ENCODE data around the gene HIBADH.
"Not testable (repeated sequence)": the region's sequence is repeated elsewhere in the genome, so short reads cannot be mapped to it uniquely, and the experiment has no call there.

HIBADH gene

GRCh38 chr7:27533652-27534081, 129.0 kb downstream of the HIBADH start:
- no peak for DNase-seq

GRCh38 chr7:27532314-27532713, 130.4 kb downstream of the HIBADH start:
- no peak for DNase-seq

GRCh38 chr7:27527348-27527714, 135.4 kb downstream of the HIBADH start:
- no peak for DNase-seq

- DNase-seq = no peak
Measured at GRCh38 chr7:27526611-27527347, 135.9 kb downstream of the HIBADH start.

GRCh38 chr7:27526131-27526530, 136.6 kb downstream of the HIBADH start:
- no peak for DNase-seq

GRCh38 chr7:27523321-27523720, 139.4 kb downstream of the HIBADH start:
- no peak for DNase-seq

- no peak for DNase-seq
Measured at GRCh38 chr7:27522566-27522965, 140.1 kb downstream of the HIBADH start.

- DNase-seq = no peak
Measured at GRCh38 chr7:27520815-27521790, 141.6 kb downstream of the HIBADH start.

- no peak for DNase-seq
Measured at GRCh38 chr7:27519793-27520469, 142.8 kb downstream of the HIBADH start.

GRCh38 chr7:27518561-27519350, 143.9 kb downstream of the HIBADH start:
- DNase-seq = no peak

- DNase-seq = no peak
Measured at GRCh38 chr7:27516421-27516820, 146.3 kb downstream of the HIBADH start.

- DNase-seq = no peak
Measured at GRCh38 chr7:27515933-27516332, 146.8 kb downstream of the HIBADH start.

GRCh38 chr7:27514861-27515260, 147.8 kb downstream of the HIBADH start:
- no peak for DNase-seq

- DNase-seq = no peak
Measured at GRCh38 chr7:27513885-27514284, 148.8 kb downstream of the HIBADH start.

GRCh38 chr7:27511370-27511769, 151.3 kb downstream of the HIBADH start:
- not testable (repeated sequence) for DNase-seq

GRCh38 chr7:27510541-27510940, 152.1 kb downstream of the HIBADH start:
- no peak for DNase-seq

- not testable (repeated sequence) for DNase-seq
Measured at GRCh38 chr7:27501879-27502278, 160.8 kb downstream of the HIBADH start.

GRCh38 chr7:27501001-27501400, 161.7 kb downstream of the HIBADH start:
- no peak for DNase-seq

- DNase-seq = no peak
Measured at GRCh38 chr7:27492224-27492623, 170.5 kb downstream of the HIBADH start.

GRCh38 chr7:27491534-27491933, 171.1 kb downstream of the HIBADH start:
- no peak for DNase-seq

- no peak for DNase-seq
Measured at GRCh38 chr7:27487509-27487908, 175.2 kb downstream of the HIBADH start.

GRCh38 chr7:27484451-27484850, 178.2 kb downstream of the HIBADH start:
- no peak for DNase-seq

GRCh38 chr7:27482219-27482618, 180.5 kb downstream of the HIBADH start:
- DNase-seq = no peak
